Measurements from ENCODE around the gene SHANK3. TPM values are rescaled to one million over a fixed set of nuclear protein-coding genes. Genes with fewer than 3 reads are reported as not detected.

SHANK3 gene
- total RNA-seq, 1 donor: 0.90 TPM

DNA sequence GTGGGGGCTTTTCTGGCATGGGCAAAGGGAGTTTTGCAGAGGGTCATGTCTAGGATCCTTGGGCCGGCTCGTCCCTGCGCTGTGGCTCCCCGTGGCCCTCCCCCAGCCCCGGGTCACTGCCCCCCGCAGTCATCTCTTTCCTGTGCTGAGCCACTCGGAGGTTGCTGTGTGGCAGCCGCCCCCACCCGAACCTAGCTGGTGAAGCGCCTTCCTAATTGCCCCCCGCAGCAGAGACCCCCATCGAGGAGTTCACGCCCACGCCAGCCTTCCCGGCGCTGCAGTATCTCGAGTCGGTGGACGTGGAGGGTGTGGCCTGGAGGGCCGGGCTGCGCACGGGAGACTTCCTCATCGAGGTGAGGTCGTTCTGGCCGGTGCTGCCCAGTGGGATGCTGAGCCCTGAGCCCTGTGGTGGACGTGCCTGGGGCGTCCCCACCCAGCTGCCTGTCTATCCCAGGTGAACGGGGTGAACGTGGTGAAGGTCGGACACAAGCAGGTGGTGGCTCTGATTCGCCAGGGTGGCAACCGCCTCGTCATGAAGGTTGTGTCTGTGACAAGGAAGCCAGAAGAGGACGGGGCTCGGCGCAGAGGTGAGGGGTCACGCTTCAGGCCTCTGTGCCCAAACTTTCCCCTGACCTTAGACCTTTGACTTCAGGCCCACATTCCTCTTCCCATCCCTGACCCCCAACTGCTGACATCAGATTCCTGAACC is 32.0 kb downstream of the SHANK3 start:
- TF ChIP-seq, protein P1, sequence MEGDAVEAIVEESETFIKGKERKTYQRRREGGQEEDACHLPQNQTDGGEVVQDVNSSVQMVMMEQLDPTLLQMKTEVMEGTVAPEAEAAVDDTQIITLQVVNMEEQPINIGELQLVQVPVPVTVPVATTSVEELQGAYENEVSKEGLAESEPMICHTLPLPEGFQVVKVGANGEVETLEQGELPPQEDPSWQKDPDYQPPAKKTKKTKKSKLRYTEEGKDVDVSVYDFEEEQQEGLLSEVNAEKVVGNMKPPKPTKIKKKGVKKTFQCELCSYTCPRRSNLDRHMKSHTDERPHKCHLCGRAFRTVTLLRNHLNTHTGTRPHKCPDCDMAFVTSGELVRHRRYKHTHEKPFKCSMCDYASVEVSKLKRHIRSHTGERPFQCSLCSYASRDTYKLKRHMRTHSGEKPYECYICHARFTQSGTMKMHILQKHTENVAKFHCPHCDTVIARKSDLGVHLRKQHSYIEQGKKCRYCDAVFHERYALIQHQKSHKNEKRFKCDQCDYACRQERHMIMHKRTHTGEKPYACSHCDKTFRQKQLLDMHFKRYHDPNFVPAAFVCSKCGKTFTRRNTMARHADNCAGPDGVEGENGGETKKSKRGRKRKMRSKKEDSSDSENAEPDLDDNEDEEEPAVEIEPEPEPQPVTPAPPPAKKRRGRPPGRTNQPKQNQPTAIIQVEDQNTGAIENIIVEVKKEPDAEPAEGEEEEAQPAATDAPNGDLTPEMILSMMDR (IDR thresholded peaks at IDR 0.05; ENCODE audit: insufficient read depth, low read length): no peak
- H3K4me3 ChIP-seq (ENCODE audit: low read depth, low read length): no peak overlapping the region
- no peak for DNase-seq (ENCODE audit: low read depth)

DNA sequence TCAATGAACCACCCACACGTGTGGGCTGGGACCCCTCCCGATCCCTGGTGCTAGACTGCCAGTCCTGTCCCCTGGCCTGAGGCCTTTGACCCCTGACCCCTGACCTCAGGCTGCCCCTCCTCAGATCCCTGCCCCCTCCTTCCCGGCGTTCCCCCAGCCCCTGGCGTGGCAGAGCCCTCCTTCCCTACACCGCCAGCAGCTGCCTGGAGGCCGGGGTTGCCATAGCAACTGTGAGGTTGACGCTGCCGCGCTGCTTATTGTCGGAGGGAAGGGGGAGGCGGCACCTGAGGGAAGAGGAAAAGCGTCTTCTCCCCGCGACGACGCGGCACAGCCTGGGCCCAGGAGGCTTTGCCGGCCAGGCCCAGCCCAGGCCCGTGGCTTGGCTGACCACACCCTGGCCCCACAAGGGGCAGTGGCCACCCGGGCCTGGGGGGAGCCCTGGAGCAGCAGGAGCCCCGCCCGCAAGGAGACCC is 32.6 kb downstream of the SHANK3 start:
- H3K4me3 ChIP-seq (ENCODE audit: low read depth, low read length): no peak overlapping the region
- DNase-seq (ENCODE audit: low read depth): peak; percentile 19
- TF ChIP-seq, protein P1 (IDR thresholded peaks at IDR 0.05; ENCODE audit: insufficient read depth, low read length): no peak

DNA sequence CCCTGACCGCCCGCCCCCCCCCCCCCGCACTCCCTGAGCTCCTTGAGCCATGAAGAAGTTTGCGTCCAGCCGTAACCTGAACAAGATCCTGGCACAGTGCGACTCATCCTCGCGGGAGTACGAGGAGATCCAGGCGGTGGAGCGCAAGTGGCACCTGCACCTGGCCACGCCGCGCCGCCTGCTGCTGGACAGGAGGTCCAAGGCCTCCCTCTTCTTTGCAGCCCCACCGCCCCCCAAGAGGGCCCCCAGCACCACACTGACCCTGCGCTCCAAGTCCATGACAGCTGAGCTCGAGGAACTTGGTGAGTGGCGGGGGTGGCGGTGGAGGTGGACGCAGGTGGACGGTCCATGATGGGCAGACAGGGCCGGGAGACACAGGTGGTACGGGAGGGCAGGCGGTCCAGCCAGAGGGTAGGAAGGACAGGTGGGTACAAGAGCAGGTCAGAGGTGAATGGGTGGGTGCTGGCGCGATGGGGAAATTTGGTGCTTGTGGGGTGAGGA is 33.3 kb downstream of the SHANK3 start:
- TF ChIP-seq, protein P1 (IDR thresholded peaks at IDR 0.05; ENCODE audit: insufficient read depth, low read length): no peak
- H3K4me3 ChIP-seq (ENCODE audit: low read depth, low read length): no peak overlapping the region
- no peak for DNase-seq (ENCODE audit: low read depth)

DNA sequence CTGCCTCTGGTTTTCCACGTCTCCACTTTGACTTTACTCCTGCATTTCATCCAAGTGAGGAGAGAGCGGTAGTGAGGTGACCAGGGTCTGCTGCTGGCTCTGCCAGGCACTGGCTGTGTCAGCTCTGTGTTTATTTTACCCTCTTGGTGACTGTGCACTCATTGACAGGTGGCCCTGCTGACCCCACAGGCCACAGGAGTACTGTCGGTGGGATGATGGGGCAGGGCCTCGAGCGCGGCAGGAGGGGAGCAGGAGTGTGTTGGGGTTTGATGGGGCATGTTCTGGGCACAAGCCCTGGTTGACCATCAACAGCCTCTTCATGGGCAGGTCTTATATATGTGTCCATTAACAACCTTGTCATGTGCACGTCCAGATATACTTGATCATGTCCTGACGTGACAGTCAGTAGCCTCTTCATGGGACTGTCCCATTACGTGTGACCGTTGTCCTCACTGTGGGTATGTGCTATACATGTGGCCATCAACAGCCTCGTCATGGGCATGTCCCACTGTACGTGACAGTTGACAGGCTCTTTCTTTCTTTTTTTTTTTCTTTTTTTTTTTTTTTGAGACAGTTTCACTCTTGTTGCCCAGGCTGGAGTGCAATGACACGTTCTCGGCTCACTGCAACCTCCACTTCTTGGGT is 34.0 kb downstream of the SHANK3 start:
- DNase-seq (ENCODE audit: low read depth): no peak
- TF ChIP-seq, protein P1 (IDR thresholded peaks at IDR 0.05; ENCODE audit: insufficient read depth, low read length): no peak
- no peak overlapping the region for H3K4me3 ChIP-seq (ENCODE audit: low read depth, low read length)

DNA sequence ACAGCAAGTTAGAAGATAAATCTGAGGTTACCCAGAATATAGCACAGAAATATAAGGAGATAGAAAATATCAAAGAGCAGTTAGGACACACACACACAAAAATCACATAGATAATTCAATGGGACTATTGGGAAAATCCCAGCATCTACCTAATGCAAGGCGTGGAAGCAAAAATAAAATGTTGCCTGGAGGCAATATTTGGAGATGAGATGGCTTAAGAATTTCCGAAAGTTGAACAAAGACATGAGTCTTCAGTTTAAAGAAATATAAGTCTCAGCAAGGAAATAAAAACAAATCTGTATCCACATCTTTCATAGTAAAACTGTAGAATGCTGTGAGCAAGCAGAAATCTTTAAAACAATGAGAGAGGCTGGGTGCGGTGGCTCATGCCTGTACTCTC is 35.9 kb downstream of the SHANK3 start:
- TF ChIP-seq, protein P1 (IDR thresholded peaks at IDR 0.05; ENCODE audit: insufficient read depth, low read length): no peak
- no peak overlapping the region for H3K4me3 ChIP-seq (ENCODE audit: low read depth, low read length)
- DNase-seq (ENCODE audit: low read depth): no peak

DNA sequence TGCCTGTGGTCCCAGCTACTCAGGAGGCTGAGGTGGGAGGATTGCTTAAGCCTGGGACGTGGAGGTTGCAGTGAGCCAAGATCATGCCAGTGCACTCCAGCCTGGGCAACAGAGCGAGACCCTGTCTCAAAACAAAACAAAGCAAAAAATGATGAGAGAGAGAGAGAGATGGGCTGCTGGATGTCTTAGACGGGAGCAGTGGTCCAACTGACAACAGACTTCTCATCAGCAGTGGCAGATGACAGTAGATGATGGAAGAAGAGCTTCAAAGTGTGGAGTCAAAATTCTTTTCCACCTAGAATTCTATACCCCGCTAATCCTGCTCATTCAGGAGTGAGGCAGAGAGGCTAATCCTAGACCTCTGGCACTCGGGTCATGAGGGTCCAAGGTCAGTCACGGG is 36.4 kb downstream of the SHANK3 start:
- DNase-seq (ENCODE audit: low read depth): no peak
- TF ChIP-seq, protein P1 (IDR thresholded peaks at IDR 0.05; ENCODE audit: insufficient read depth, low read length): no peak

More for the DNA sequence above, 36.4 kb downstream of the SHANK3 start:
- H3K4me3 ChIP-seq (ENCODE audit: low read depth, low read length): no peak overlapping the region
